Ascending aorta (tissue), 2 donors: ENCODE data around the gene DENND1B. TPM values are rescaled to one million over a fixed set of nuclear protein-coding genes. Genes with fewer than 3 reads are reported as not detected.
A peak's percentile ranks its signal among the peaks of the same experiment; 100 is the strongest.

ENCODE experiments used
- DNase-seq, 2 donors: peaks; one replicate each; pipeline ENCODE4 v3.0.0-alpha.2; 2019; ENCODE audit warnings: low spot score in 2 of 2
- H3K27ac ChIP-seq, 2 donors: fragments of 200-600 bp; sonication (generic); one replicate each; pipeline ENCODE4 v1.5.1; 2016 to 2017; ENCODE audit warnings: mild to moderate bottlenecking in 1 of 2
- H3K27me3 ChIP-seq: fragments of 200-600 bp; sonication (generic); one replicate; pipeline ENCODE4 v1.5.1; 2017
- H3K36me3 ChIP-seq, 2 donors: fragments of 200-600 bp; sonication (generic); one replicate each; pipeline ENCODE4 v1.5.1; 2016
- H3K4me1 ChIP-seq, 2 donors: fragments of 200-600 bp; sonication (generic); one replicate each; pipeline ENCODE4 v1.5.1; 2016 to 2017; ENCODE audit warnings: mild to moderate bottlenecking in 1 of 2
- H3K4me3 ChIP-seq, 2 donors: fragments of 200-600 bp; sonication (generic); one replicate each; pipeline ENCODE4 v1.5.1; 2016 to 2017; ENCODE audit warnings: mild to moderate bottlenecking in 1 of 2
- H3K9me3 ChIP-seq, 2 donors: fragments of 200-600 bp; sonication (generic); one replicate each; pipeline ENCODE4 v1.5.1; 2016
- CTCF ChIP-seq, 3 experiments: fragments of 200-600 bp in 2 of 3; fragments of 450-650 bp in 1 of 3; sonication (generic) in 2 of 3; IDR thresholded peaks; one replicate each; pipeline ENCODE4 v1.5.1; 2016 to 2019; ENCODE audit warnings: antibody characterized with exemption in 3 of 3, mild to moderate bottlenecking in 1 of 3, moderate library complexity in 1 of 3
- intact Hi-C: fragments of 100-400 bp; cut with DNase I; formaldehyde crosslinking; loops from one replicate; pipeline ENCODE4 v1.15.1; 2023
- total RNA-seq: library from RNA; depleted of rRNA; stranded (reverse); fragments of >200 nt; gene quantifications from one replicate; pipeline ENCODE4 v1.1.0, GENCODE V29; 2016

The DENND1B gene
- total RNA-seq, 1 donor from 2014 or later = 12.2 TPM

- no peak overlapping the region for H3K4me3 ChIP-seq
- intact Hi-C loops = loop anchor here (2.0 kb wide), 2 partner anchors 310 to 850 kb away; no protein-coding TSS in a partner anchor
- TF ChIP-seq CTCF (IDR thresholded peaks at IDR 0.05) = peak in 1 of 3 experiments; percentile 48
- no peaks in the 10 kb centered on the region for H3K36me3 ChIP-seq
- H3K9me3 ChIP-seq = no peaks in the 10 kb centered on the region
- H3K27me3 ChIP-seq = no peaks in the 10 kb centered on the region
- DNase-seq = no peak
- no peaks in the 10 kb centered on the region for H3K4me1 ChIP-seq
- H3K27ac ChIP-seq = no peak overlapping the region
Measured at GRCh38 chr1:197614916-197615692, 160.2 kb downstream of the DENND1B start.

GRCh38 chr1:197606168-197606845 is 169.0 kb downstream of the DENND1B start:
- no peak overlapping the region for H3K27ac ChIP-seq
- H3K4me3 ChIP-seq = no peak overlapping the region
- H3K36me3 ChIP-seq = no peaks in the 10 kb centered on the region
- H3K9me3 ChIP-seq = no peaks in the 10 kb centered on the region
- no peaks in the 10 kb centered on the region for H3K4me1 ChIP-seq
- H3K27me3 ChIP-seq = no peaks in the 10 kb centered on the region
- no peak for DNase-seq
- TF ChIP-seq CTCF (IDR thresholded peaks at IDR 0.05) = no peak
- intact Hi-C loops = no loop called here

- TF ChIP-seq CTCF (IDR thresholded peaks at IDR 0.05) = no peak
- no peak for DNase-seq
- Histone ChIP-seq H3K36me3 (no peaks in the 10 kb centered on the region), H3K9me3 (no peaks in the 10 kb centered on the region), H3K4me1 (no peaks in the 10 kb centered on the region), H3K27ac (no peak overlapping the region), H3K4me3 (no peak overlapping the region), H3K27me3 (no peaks in the 10 kb centered on the region)
- intact Hi-C loops = no loop called here
Measured at GRCh38 chr1:197604302-197604701, 171.0 kb downstream of the DENND1B start.

- Histone ChIP-seq H3K27ac (no peak overlapping the region), H3K27me3 (no peaks in the 10 kb centered on the region), H3K36me3 (no peaks in the 10 kb centered on the region), H3K4me1 (no peaks in the 10 kb centered on the region), H3K4me3 (no peak overlapping the region), H3K9me3 (no peaks in the 10 kb centered on the region)
- TF ChIP-seq CTCF (IDR thresholded peaks at IDR 0.05) = no peak
- DNase-seq = no peak
- intact Hi-C loops = no loop called here
Measured at GRCh38 chr1:197600751-197601150, 174.5 kb downstream of the DENND1B start.

GRCh38 chr1:197599789-197600188 is 175.5 kb downstream of the DENND1B start:
- no peaks in the 10 kb centered on the region for H3K36me3 ChIP-seq
- no peaks in the 10 kb centered on the region for H3K4me1 ChIP-seq
- no peak overlapping the region for H3K27ac ChIP-seq
- H3K27me3 ChIP-seq = no peaks in the 10 kb centered on the region
- no peaks in the 10 kb centered on the region for H3K9me3 ChIP-seq
- TF ChIP-seq CTCF (IDR thresholded peaks at IDR 0.05) = no peak
- no peak for DNase-seq
- H3K4me3 ChIP-seq = no peak overlapping the region
- intact Hi-C loops = no loop called here
